NT2/D1 (cell line): ENCODE data around the gene SNX9.
A peak's percentile ranks its signal among the peaks of the same experiment; 100 is the strongest.

Source experiments
- DNase-seq: peaks from one replicate; pipeline ENCODE4 v3.0.0-alpha.2; 2011; ENCODE audit warnings: low read depth, low spot score
- H3K27me3 ChIP-seq: 2 replicates; pipeline ENCODE4 v1.6.0; 2011; ENCODE audit warnings: mild to moderate bottlenecking; ENCODE audit not compliant: insufficient read length, insufficient read depth
- H3K36me3 ChIP-seq: 2 replicates; pipeline ENCODE4 v1.6.1; 2011; ENCODE audit warnings: mild to moderate bottlenecking, low read length, mixed read lengths; ENCODE audit not compliant: insufficient read depth, insufficient read length
- H3K4me1 ChIP-seq: 2 replicates; pipeline ENCODE4 v1.5.1; 2011; ENCODE audit not compliant: insufficient read depth, insufficient read length
- H3K4me3 ChIP-seq: 2 replicates; pipeline ENCODE4 v1.5.1; 2011; ENCODE audit warnings: low read depth; ENCODE audit not compliant: insufficient read length
- H3K9ac ChIP-seq: 2 replicates; pipeline ENCODE4 v1.6.0; 2011; ENCODE audit warnings: low read depth; ENCODE audit not compliant: insufficient read length
- H3K9me3 ChIP-seq: 2 replicates; pipeline ENCODE4 v1.5.1; 2011; ENCODE audit warnings: mild to moderate bottlenecking, low read length; ENCODE audit not compliant: insufficient read depth
- SUZ12 ChIP-seq: IDR thresholded peaks from 2 replicates; pipeline ENCODE4 v1.6.1; 2011; ENCODE audit not compliant: insufficient read length, insufficient read depth; ENCODE audit errors: extremely low read depth
- YY1 ChIP-seq: IDR thresholded peaks from 2 replicates; pipeline ENCODE4 v1.6.1; 2011; ENCODE audit not compliant: insufficient read length, insufficient read depth
- ZNF274 ChIP-seq: IDR thresholded peaks from 2 replicates; pipeline ENCODE4 v1.6.1; 2011; ENCODE audit warnings: mild to moderate bottlenecking, low read depth, low read length

The SNX9 gene

DNA sequence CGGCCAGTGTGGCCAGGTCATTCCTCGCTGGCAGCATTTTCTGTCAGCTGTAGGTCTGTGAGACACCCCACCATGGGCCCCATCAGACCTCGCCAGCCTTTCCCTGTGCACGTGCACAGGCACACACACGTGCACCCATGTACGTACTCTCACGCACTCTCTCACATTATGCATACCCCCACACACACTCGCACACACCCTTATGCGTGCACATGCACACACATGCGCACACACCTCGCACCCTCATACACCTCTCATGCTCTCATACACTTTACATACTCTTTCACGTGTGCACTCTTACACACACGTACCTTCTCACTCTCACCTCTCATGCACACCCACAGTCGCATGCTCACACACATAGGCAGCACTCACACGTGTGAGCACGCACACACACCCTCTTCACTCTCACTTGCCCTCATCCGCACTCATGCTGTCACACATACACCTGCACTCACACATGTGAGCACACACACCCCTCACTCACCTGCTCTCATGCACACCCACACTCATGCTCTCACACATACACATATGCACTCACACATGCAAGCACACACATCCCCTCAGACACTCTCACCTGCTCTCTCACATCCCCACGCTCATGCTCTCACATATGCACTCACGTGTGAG lies 46.7 kb downstream of the SNX9 start:
- Histone ChIP-seq H3K9me3 (no peaks in the 10 kb centered on the region; the same call in 1 of the 2 replicates), H3K36me3 (peaks cover 34% of the 10 kb centered on the region), H3K27me3 (no peaks in the 10 kb centered on the region), H3K9ac (no peak overlapping the region), H3K4me3 (no peak overlapping the region), H3K4me1 (peaks cover 3% of the 10 kb centered on the region)
- no peak for DNase-seq
- TF ChIP-seq YY1 (no peak), ZNF274 (no peak), SUZ12 (no peak)

DNA sequence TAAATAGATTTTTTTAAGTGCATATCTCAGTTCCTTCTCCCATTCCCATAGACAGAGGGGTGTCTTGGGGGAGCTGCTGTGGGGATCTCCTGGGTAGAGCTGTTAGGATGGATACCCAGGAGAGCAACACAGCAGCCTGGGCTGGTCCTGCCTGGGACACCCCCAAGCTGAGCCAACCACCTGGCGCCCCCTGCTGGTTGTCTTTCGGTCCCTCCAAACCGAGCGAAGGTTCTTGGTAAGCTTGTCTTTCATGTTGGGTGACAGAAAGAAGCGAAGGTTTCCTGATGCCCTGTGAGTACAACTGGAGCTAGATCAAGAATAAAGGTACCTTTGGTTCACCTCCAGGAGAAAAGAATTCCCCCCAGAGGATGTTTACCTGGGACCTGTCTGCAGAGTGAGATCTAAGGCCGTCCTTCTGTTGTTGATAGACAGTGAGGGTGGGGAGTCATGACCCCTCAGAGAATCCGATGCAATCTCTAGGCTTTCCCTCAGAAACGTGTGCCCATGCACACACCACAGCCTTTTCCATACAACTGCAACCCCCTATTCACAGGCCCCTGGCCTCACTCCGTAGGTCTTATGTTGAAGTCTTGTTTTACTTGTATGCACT lies 50.8 kb downstream of the SNX9 start:
- H3K27me3 ChIP-seq, result no peaks in the 10 kb centered on the region
- H3K4me3 ChIP-seq, result no peak overlapping the region
- H3K9me3 ChIP-seq, result no peaks in the 10 kb centered on the region
- no peak overlapping the region for H3K9ac ChIP-seq
- peaks cover 46% of the 10 kb centered on the region for H3K36me3 ChIP-seq
- TF ChIP-seq YY1 (no peak), ZNF274 (no peak), SUZ12 (no peak)
- peak; percentile 44 for DNase-seq
- peaks cover 3% of the 10 kb centered on the region for H3K4me1 ChIP-seq

DNA sequence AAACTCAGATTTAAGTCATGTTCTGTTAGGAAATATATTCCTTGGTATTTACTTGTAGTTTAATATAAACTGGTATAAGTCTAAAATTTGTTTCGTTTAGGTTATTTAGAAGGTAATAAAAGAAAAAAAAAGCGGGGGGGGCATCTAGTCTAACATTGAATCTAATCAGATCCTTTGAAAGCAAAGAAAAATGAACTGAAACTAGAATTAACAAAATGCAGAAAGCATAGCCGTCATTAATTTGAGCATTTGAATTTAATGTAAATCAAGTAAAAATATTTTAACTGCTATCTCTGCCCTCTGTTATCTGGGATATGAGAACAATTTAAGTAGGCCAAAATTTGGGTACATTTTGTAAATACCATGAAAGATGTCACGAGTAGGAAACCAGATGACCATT lies 54.1 kb downstream of the SNX9 start:
- no peak for TF ChIP-seq YY1
- no peak for TF ChIP-seq SUZ12
- no peak for TF ChIP-seq ZNF274
- H3K27me3 ChIP-seq, result no peaks in the 10 kb centered on the region
- peaks cover 6% of the 10 kb centered on the region for H3K4me1 ChIP-seq
- no peak overlapping the region for H3K4me3 ChIP-seq
- no peaks in the 10 kb centered on the region for H3K9me3 ChIP-seq
- H3K36me3 ChIP-seq, result peaks cover 27% of the 10 kb centered on the region
- no peak for DNase-seq
- H3K9ac ChIP-seq, result no peak overlapping the region

DNA sequence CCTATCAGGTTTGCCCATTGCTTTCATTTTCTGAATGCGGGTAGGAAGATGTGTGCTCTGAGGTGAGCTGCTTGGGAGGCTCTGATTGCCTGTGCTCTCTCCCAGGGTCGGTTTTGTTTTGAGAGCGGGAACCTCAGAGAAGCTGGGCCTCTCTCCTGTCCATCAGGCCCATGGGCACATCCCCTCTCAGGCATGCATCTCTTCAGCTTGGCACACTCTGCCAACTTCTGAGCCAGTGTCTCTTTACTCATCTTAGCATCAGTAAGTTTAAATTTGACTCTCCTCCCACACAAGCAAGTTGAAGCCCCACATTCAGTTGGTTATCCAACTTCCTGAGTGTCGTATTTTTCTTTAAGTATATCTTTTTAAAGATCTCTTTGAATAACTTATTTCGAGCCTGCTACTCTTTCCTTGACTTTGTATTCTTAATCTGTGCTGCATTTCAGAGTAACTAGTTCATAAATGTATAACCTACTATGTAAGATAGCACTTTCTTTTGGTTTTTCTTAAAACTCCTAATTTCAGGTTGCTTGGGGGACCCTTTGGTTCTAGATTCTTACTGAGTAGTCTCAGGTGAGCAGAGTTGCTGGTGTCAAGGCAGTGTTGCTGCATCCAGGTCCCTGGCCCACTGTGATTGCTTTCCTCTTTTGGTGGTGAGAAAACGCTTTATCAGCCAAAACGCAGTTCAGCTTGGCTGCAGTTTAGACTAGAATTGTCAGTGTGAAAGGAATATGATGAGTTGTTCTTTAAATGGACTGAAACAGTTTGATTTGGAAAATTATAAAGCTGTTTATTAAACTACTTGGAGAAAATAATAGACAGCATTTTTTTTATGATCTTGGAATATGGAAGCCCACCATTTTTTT lies 54.8 kb downstream of the SNX9 start:
- Histone ChIP-seq H3K9me3 (no peaks in the 10 kb centered on the region), H3K9ac (no peak overlapping the region), H3K27me3 (no peaks in the 10 kb centered on the region), H3K4me1 (peaks cover 3% of the 10 kb centered on the region), H3K4me3 (no peak overlapping the region), H3K36me3 (peaks cover 27% of the 10 kb centered on the region)
- TF ChIP-seq YY1, result no peak
- TF ChIP-seq ZNF274, result no peak
- TF ChIP-seq SUZ12, result no peak
- DNase-seq, result no peak

DNA sequence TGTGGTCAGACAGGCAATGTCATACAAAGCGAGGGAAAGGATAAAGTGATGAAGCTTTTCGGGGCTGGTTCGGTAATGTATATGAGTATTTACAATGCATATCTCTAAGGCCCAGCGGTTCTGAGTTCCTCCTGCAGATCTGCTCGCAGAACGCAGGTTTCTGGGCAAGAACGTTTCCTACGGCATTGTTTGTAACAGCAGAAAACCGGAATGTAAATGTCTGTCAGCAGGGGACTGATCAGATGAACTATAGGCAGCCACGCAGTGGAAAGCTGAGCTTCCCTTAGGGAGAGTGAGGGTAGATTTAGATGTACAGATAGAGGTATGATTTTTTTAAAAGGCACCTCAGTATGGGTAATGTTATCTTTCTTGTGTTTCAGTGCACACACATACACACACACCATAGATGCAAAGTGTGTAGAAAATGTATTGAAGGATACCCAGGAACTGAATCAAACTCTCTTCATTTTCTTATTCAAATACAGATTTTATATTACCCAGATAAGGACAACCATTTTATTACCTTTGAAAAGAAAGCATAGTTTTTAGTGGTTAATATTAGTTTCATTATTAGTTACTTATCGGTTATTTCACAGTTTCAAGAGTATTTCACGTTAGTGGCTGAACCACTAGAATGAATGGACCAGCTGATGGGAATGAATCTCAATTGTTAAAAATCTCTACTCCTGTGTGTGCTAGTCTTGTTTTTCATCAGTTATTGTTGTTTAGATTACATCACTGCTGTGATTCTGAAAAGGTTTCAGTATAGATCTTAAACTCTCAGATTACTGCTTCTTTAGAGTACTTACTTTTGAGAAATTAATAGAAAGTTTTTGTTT lies 56.2 kb downstream of the SNX9 start:
- Histone ChIP-seq H3K9me3 (no peaks in the 10 kb centered on the region), H3K4me3 (no peak overlapping the region), H3K36me3 (peaks cover 20% of the 10 kb centered on the region), H3K9ac (no peak overlapping the region), H3K4me1 (peaks cover 3% of the 10 kb centered on the region), H3K27me3 (no peaks in the 10 kb centered on the region)
- no peak for TF ChIP-seq SUZ12
- TF ChIP-seq YY1, result no peak
- TF ChIP-seq ZNF274, result no peak
- DNase-seq, result peak; percentile 33

DNA sequence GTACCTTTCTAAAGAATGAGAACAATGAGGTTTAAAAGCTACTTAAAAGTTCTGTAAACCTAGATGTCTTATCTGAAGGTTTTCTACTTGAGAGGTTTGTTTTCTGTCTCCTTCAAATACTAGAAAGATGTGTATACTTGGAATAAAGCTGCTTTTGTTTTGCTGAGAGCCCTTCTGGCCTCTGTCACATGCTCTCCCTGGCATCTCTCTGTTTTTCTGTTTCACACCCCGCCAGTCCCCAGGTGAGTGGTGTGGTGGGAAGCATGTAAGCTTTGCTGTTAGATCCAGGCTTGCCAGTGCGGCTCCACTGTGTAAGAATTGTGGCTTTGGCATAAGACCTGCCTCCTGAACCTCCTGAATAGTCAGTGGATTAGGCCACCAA lies 56.8 kb downstream of the SNX9 start:
- Histone ChIP-seq H3K9ac (no peak overlapping the region), H3K27me3 (no peaks in the 10 kb centered on the region), H3K4me1 (peaks cover 3% of the 10 kb centered on the region), H3K4me3 (no peak overlapping the region), H3K9me3 (no peaks in the 10 kb centered on the region), H3K36me3 (peaks cover 18% of the 10 kb centered on the region)
- TF ChIP-seq ZNF274 (no peak), SUZ12 (no peak), YY1 (no peak)
- DNase-seq, result no peak
